K562 (cell line): ENCODE results near the gene SLC25A45. TPM values are rescaled to one million over a fixed set of nuclear protein-coding genes. Genes with fewer than 3 reads are reported as not detected.

Source experiments
- CC2D1A ChIP-seq: fragments of 450-650 bp; IDR thresholded peaks from 2 replicates; pipeline ENCODE4 v1.6.1; 2017; ENCODE audit warnings: mild to moderate bottlenecking
- EHMT2 ChIP-seq: fragments of 450-650 bp; IDR thresholded peaks from 2 replicates; pipeline ENCODE4 v1.6.1; 2018; ENCODE audit warnings: antibody characterized with exemption
- GABPB2 ChIP-seq: fragments of 250-450 bp; sonication (Bioruptor Pico); conservative IDR thresholded peaks from 2 replicates; pipeline ENCODE4 v1.5.1; 2021; ENCODE audit warnings: mild to moderate bottlenecking
- HIVEP1 ChIP-seq: fragments of 250-450 bp; sonication (Bioruptor Pico); IDR thresholded peaks from 2 replicates; pipeline ENCODE4 v1.4.0; 2020; ENCODE audit warnings: mild to moderate bottlenecking
- THAP12 ChIP-seq: fragments of 250-450 bp; sonication (Bioruptor Pico); IDR thresholded peaks from 2 replicates; pipeline ENCODE4 v1.9.0; 2021; ENCODE audit warnings: mild to moderate bottlenecking, inconsistent platforms
- TRIM24 ChIP-seq, 2 experiments: fragments of 450-650 bp; IDR thresholded peaks; 2 replicates each; pipeline ENCODE4 v1.6.1; 2016
- TSC22D4 ChIP-seq: fragments of 450-650 bp; IDR thresholded peaks from 2 replicates; pipeline ENCODE4 v1.6.1; 2016; ENCODE audit warnings: missing genetic modification characterization, missing biosample characterization, control low read depth
- ZNF311 ChIP-seq: fragments of 250-450 bp; sonication (Bioruptor Pico); IDR thresholded peaks from 2 replicates; pipeline ENCODE4 v1.4.0; 2020; ENCODE audit warnings: mild to moderate bottlenecking, moderate library complexity
- ZNF507 ChIP-seq: conservative IDR thresholded peaks from 2 replicates; pipeline ENCODE4 v1.6.1; 2017; ENCODE audit warnings: missing genetic modification characterization, missing compliant biosample characterization
- ZNF57 ChIP-seq: fragments of 450-650 bp; formaldehyde crosslinking; IDR thresholded peaks from 2 replicates; pipeline ENCODE4 v1.4.0; 2020; ENCODE audit warnings: mild to moderate bottlenecking, moderate library complexity
- polyA plus RNA-seq, 8 experiments: library from polyadenylated mRNA; depleted of rRNA in 4 of 8; stranded (reverse) in 5 of 8; unstranded in 3 of 8; fragments of >200 nt; fragmentation: Nextera tagmentation in 2 of 8; fragmentation: Illumina TruSeq in 1 of 8; extraction: Ambion mirVana in 2 of 8; extraction: Trizol in 1 of 8; gene quantifications; 2 replicates each; pipeline versions ENCODE4 v1.2.1 to v1.2.3, GENCODE V29; 2011 to 2014; ENCODE audit warnings: inconsistent platforms in 1 of 8, missing spikeins in 1 of 8
- total RNA-seq, 7 experiments: library from RNA; depleted of rRNA in 6 of 7; stranded (reverse); fragments of >200 nt in 6 of 7; fragmentation: Illumina TruSeq in 2 of 7; extraction: Trizol in 2 of 7; gene quantifications; 2 replicates each; pipeline versions ENCODE4 v1.2.1 to v1.2.3, GENCODE V29; 2011 to 2021; ENCODE audit warnings: low replicate concordance in 1 of 7
- TF ChIP-seq, protein P1 (sequence below): IDR thresholded peaks from 3 replicates; pipeline ENCODE4 v1.6.1; 2011; ENCODE audit warnings: borderline replicate concordance, mild to moderate bottlenecking, moderate library complexity; ENCODE audit not compliant: insufficient read length; ENCODE audit errors: extremely low read depth
- TF ChIP-seq, protein P2 (sequence below): fragments of 150-350 bp; conservative IDR thresholded peaks from 2 replicates; pipeline ENCODE4 v1.6.1; 2014; ENCODE audit warnings: low read length
- TF ChIP-seq, protein P3 (sequence below): conservative IDR thresholded peaks from 2 replicates; pipeline ENCODE4 v1.6.1; 2011; ENCODE audit warnings: low read depth, mild to moderate bottlenecking, low read length; ENCODE audit not compliant: control insufficient read depth
- TF ChIP-seq, protein P4 (sequence below): fragments of 450-650 bp; formaldehyde crosslinking; conservative IDR thresholded peaks from 2 replicates; pipeline ENCODE4 v1.4.0; 2022; ENCODE audit warnings: mild to moderate bottlenecking, missing genetic modification characterization

Gene SLC25A45
- total and polyA plus RNA-seq, 9 of the 15 experiments (the other 6 are each of a cell fraction or from before 2014, with no cell fraction given) = 0.15 to 2.3 (median 0.68) TPM

GRCh38 chr11:65386307-65387140, 4.1 kb upstream of the SLC25A45 start, which contains the start of gene FRMD8 (continued):
- TF ChIP-seq, protein P1, sequence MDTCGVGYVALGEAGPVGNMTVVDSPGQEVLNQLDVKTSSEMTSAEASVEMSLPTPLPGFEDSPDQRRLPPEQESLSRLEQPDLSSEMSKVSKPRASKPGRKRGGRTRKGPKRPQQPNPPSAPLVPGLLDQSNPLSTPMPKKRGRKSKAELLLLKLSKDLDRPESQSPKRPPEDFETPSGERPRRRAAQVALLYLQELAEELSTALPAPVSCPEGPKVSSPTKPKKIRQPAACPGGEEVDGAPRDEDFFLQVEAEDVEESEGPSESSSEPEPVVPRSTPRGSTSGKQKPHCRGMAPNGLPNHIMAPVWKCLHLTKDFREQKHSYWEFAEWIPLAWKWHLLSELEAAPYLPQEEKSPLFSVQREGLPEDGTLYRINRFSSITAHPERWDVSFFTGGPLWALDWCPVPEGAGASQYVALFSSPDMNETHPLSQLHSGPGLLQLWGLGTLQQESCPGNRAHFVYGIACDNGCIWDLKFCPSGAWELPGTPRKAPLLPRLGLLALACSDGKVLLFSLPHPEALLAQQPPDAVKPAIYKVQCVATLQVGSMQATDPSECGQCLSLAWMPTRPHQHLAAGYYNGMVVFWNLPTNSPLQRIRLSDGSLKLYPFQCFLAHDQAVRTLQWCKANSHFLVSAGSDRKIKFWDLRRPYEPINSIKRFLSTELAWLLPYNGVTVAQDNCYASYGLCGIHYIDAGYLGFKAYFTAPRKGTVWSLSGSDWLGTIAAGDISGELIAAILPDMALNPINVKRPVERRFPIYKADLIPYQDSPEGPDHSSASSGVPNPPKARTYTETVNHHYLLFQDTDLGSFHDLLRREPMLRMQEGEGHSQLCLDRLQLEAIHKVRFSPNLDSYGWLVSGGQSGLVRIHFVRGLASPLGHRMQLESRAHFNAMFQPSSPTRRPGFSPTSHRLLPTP = no peak
- TF ChIP-seq, protein P2, sequence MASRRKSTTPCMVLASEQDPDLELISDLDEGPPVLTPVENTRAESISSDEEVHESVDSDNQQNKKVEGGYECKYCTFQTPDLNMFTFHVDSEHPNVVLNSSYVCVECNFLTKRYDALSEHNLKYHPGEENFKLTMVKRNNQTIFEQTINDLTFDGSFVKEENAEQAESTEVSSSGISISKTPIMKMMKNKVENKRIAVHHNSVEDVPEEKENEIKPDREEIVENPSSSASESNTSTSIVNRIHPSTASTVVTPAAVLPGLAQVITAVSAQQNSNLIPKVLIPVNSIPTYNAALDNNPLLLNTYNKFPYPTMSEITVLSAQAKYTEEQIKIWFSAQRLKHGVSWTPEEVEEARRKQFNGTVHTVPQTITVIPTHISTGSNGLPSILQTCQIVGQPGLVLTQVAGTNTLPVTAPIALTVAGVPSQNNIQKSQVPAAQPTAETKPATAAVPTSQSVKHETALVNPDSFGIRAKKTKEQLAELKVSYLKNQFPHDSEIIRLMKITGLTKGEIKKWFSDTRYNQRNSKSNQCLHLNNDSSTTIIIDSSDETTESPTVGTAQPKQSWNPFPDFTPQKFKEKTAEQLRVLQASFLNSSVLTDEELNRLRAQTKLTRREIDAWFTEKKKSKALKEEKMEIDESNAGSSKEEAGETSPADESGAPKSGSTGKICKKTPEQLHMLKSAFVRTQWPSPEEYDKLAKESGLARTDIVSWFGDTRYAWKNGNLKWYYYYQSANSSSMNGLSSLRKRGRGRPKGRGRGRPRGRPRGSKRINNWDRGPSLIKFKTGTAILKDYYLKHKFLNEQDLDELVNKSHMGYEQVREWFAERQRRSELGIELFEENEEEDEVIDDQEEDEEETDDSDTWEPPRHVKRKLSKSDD = no peak
- TF ChIP-seq HIVEP1 (CRISPR knock-in tag) = no peak
- TF ChIP-seq CC2D1A = no peak
- TF ChIP-seq ZNF311 (CRISPR knock-in tag) = peak; percentile 12; the same call in 1 of the 2 replicates
- TF ChIP-seq, protein P3, sequence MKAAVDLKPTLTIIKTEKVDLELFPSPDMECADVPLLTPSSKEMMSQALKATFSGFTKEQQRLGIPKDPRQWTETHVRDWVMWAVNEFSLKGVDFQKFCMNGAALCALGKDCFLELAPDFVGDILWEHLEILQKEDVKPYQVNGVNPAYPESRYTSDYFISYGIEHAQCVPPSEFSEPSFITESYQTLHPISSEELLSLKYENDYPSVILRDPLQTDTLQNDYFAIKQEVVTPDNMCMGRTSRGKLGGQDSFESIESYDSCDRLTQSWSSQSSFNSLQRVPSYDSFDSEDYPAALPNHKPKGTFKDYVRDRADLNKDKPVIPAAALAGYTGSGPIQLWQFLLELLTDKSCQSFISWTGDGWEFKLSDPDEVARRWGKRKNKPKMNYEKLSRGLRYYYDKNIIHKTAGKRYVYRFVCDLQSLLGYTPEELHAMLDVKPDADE = peak; percentile 37; the same call in 1 of the 2 replicates
- no peak for TF ChIP-seq GABPB2 (CRISPR knock-in tag)
- peak; percentile 15; the same call in 1 of the 2 replicates for TF ChIP-seq THAP12 (CRISPR knock-in tag)
- TF ChIP-seq TSC22D4 = no peak
- TF ChIP-seq EHMT2 = no peak
- TF ChIP-seq ZNF507 (tag) = no peak
- TF ChIP-seq, protein P4, sequence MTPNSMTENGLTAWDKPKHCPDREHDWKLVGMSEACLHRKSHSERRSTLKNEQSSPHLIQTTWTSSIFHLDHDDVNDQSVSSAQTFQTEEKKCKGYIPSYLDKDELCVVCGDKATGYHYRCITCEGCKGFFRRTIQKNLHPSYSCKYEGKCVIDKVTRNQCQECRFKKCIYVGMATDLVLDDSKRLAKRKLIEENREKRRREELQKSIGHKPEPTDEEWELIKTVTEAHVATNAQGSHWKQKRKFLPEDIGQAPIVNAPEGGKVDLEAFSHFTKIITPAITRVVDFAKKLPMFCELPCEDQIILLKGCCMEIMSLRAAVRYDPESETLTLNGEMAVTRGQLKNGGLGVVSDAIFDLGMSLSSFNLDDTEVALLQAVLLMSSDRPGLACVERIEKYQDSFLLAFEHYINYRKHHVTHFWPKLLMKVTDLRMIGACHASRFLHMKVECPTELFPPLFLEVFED (CRISPR knock-in tag) = no peak
- TF ChIP-seq ZNF57 = no peak
- no peak for TF ChIP-seq TRIM24 (IDR thresholded peaks at IDR 0.05)
